Measurements from ENCODE around the gene GARRE1.
"Not testable (repeated sequence)": the region's sequence is repeated elsewhere in the genome, so short reads cannot be mapped to it uniquely, and the experiment has no call there.

GARRE1 gene

GRCh38 chr19:34254046-34254697 is at the start of gene GARRE1:
TSS of gene GARRE1 (plus strand) at chr19:34254554. CDS start at chr19:34300474, 45,920 bp downstream.
- DNase-seq (ENCODE audit: low spot score) (no peak), ATAC-seq (ENCODE audit: low read depth) (peak; percentile 80)
- no peak for TF ChIP-seq CTCF (IDR thresholded peaks at IDR 0.05; ENCODE audit: poor library complexity, severe bottlenecking)
- no peaks in the 10 kb centered on the region for H3K36me3 ChIP-seq (ENCODE audit: low read depth)
- H3K4me3 ChIP-seq (ENCODE audit: severe bottlenecking), result peak within 1 kb of the TSS; percentile 99
- H3K9me3 ChIP-seq (ENCODE audit: severe bottlenecking), result no peaks in the 10 kb centered on the region
- H3K27ac ChIP-seq (ENCODE audit: poor library complexity, severe bottlenecking), result peak within 1 kb of the TSS; percentile 65
- no peaks in the 10 kb centered on the region for H3K27me3 ChIP-seq (ENCODE audit: insufficient read depth, poor library complexity, severe bottlenecking)
- no peaks in the 10 kb centered on the region for H3K4me1 ChIP-seq (ENCODE audit: insufficient read depth, poor library complexity, severe bottlenecking)

GRCh38 chr19:34205324-34205723 is 49.0 kb upstream of the GARRE1 start:
- not testable (repeated sequence) for H3K4me3 ChIP-seq (ENCODE audit: severe bottlenecking); DNase-seq (ENCODE audit: low spot score); H3K9me3 ChIP-seq (ENCODE audit: severe bottlenecking); H3K27ac ChIP-seq (ENCODE audit: poor library complexity, severe bottlenecking); H3K27me3 ChIP-seq (ENCODE audit: insufficient read depth, poor library complexity, severe bottlenecking); H3K4me1 ChIP-seq (ENCODE audit: insufficient read depth, poor library complexity, severe bottlenecking); ATAC-seq (ENCODE audit: low read depth)
- H3K36me3 ChIP-seq (ENCODE audit: low read depth), result peaks cover 78% of the 10 kb centered on the region

- H3K4me3 ChIP-seq (ENCODE audit: severe bottlenecking), result no peak overlapping the region
- H3K9me3 ChIP-seq (ENCODE audit: severe bottlenecking), result no peaks in the 10 kb centered on the region
- no peaks in the 10 kb centered on the region for H3K27me3 ChIP-seq (ENCODE audit: insufficient read depth, poor library complexity, severe bottlenecking)
- ATAC-seq (ENCODE audit: low read depth) (no peak), DNase-seq (ENCODE audit: low spot score) (no peak)
- H3K27ac ChIP-seq (ENCODE audit: poor library complexity, severe bottlenecking), result no peak overlapping the region
- H3K4me1 ChIP-seq (ENCODE audit: insufficient read depth, poor library complexity, severe bottlenecking), result no peaks in the 10 kb centered on the region
- H3K36me3 ChIP-seq (ENCODE audit: low read depth), result peaks cover 83% of the 10 kb centered on the region
- TF ChIP-seq CTCF (IDR thresholded peaks at IDR 0.05; ENCODE audit: poor library complexity, severe bottlenecking), result no peak
Observed at GRCh38 chr19:34208291-34208884, 46.0 kb upstream of the GARRE1 start.

GRCh38 chr19:34209726-34210125 is 44.6 kb upstream of the GARRE1 start:
- H3K36me3 ChIP-seq (ENCODE audit: low read depth), result peaks cover 88% of the 10 kb centered on the region

GRCh38 chr19:34213283-34213682 is 41.1 kb upstream of the GARRE1 start:
- Histone ChIP-seq H3K27ac (ENCODE audit: poor library complexity, severe bottlenecking) (no peak overlapping the region), H3K36me3 (ENCODE audit: low read depth) (peaks cover 87% of the 10 kb centered on the region), H3K4me1 (ENCODE audit: insufficient read depth, poor library complexity, severe bottlenecking) (peaks cover 6% of the 10 kb centered on the region), H3K4me3 (ENCODE audit: severe bottlenecking) (no peak overlapping the region), H3K27me3 (ENCODE audit: insufficient read depth, poor library complexity, severe bottlenecking) (no peaks in the 10 kb centered on the region), H3K9me3 (ENCODE audit: severe bottlenecking) (no peaks in the 10 kb centered on the region)
- no peak for ATAC-seq (ENCODE audit: low read depth)
- DNase-seq (ENCODE audit: low spot score), result no peak
- no peak for TF ChIP-seq CTCF (IDR thresholded peaks at IDR 0.05; ENCODE audit: poor library complexity, severe bottlenecking)

More at GRCh38 chr19:34209726-34210125, 44.6 kb upstream of the GARRE1 start:
- H3K27ac ChIP-seq (ENCODE audit: poor library complexity, severe bottlenecking), result no peak overlapping the region
- H3K9me3 ChIP-seq (ENCODE audit: severe bottlenecking), result no peaks in the 10 kb centered on the region
- no peaks in the 10 kb centered on the region for H3K4me1 ChIP-seq (ENCODE audit: insufficient read depth, poor library complexity, severe bottlenecking)
- ATAC-seq (ENCODE audit: low read depth) (no peak), DNase-seq (ENCODE audit: low spot score) (no peak)
- no peak overlapping the region for H3K4me3 ChIP-seq (ENCODE audit: severe bottlenecking)
- no peaks in the 10 kb centered on the region for H3K27me3 ChIP-seq (ENCODE audit: insufficient read depth, poor library complexity, severe bottlenecking)
- TF ChIP-seq CTCF (IDR thresholded peaks at IDR 0.05; ENCODE audit: poor library complexity, severe bottlenecking), result no peak
